ENCODE data around the gene JAKMIP2.

JAKMIP2 gene

DNA sequence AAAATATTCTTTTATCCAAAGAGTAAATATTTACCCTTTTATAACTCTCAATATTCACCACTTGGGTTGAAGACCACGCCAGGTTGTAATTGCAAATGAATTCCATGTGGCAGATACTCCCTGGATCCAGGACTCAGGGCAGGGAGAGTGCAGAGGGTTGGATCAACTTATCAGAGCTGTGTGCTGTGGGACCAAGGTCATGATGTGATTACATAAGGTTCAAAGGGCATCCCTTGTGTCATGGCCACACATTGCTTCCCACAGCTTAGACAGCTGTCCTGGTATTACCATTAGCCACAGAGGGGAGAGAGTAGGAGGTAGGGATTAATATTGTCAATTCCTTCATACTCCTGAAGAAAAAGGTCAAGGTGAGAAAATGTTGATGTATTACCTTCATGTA is 133.9 kb downstream of the JAKMIP2 start:
- DNase-seq (ENCODE audit: low read depth in 2 of 2): no peak
- no peak for TF ChIP-seq CTCF (IDR thresholded peaks at IDR 0.05; ENCODE audit: low read depth, low read length)
- H3K4me3 ChIP-seq (replicated peaks in 1 of 2; ENCODE audit: low read depth in 2 of 2, low read length in 2 of 2): no peak overlapping the region

GRCh38 chr5:147645197-147645596 is 137.3 kb downstream of the JAKMIP2 start:
- H3K4me3 ChIP-seq (replicated peaks in 1 of 2; ENCODE audit: low read depth in 2 of 2, low read length in 2 of 2): no peak overlapping the region
- TF ChIP-seq CTCF (IDR thresholded peaks at IDR 0.05; ENCODE audit: low read depth, low read length): no peak
- DNase-seq (ENCODE audit: low read depth in 2 of 2): no peak

GRCh38 chr5:147644460-147644859 is 138.1 kb downstream of the JAKMIP2 start:
- DNase-seq (ENCODE audit: low read depth in 2 of 2): no peak
- TF ChIP-seq CTCF (IDR thresholded peaks at IDR 0.05; ENCODE audit: low read depth, low read length): no peak
- no peak overlapping the region for H3K4me3 ChIP-seq (replicated peaks in 1 of 2; ENCODE audit: low read depth in 2 of 2, low read length in 2 of 2)

- H3K4me3 ChIP-seq (replicated peaks in 1 of 2; ENCODE audit: low read depth in 2 of 2, low read length in 2 of 2): no peak overlapping the region
- no peak for TF ChIP-seq CTCF (IDR thresholded peaks at IDR 0.05; ENCODE audit: low read depth, low read length)
- peak in 1 of 2 donors; percentile 15 for DNase-seq (ENCODE audit: low read depth in 2 of 2)
These were observed 139.4 kb downstream of the JAKMIP2 start for GRCh38 chr5:147643142-147643541.

- H3K4me3 ChIP-seq (replicated peaks in 1 of 2; ENCODE audit: low read depth in 2 of 2, low read length in 2 of 2): no peak overlapping the region
- DNase-seq (ENCODE audit: low read depth in 2 of 2): no peak
- TF ChIP-seq CTCF (IDR thresholded peaks at IDR 0.05; ENCODE audit: low read depth, low read length): no peak
These were observed 139.9 kb downstream of the JAKMIP2 start for GRCh38 chr5:147642666-147643065.

DNA sequence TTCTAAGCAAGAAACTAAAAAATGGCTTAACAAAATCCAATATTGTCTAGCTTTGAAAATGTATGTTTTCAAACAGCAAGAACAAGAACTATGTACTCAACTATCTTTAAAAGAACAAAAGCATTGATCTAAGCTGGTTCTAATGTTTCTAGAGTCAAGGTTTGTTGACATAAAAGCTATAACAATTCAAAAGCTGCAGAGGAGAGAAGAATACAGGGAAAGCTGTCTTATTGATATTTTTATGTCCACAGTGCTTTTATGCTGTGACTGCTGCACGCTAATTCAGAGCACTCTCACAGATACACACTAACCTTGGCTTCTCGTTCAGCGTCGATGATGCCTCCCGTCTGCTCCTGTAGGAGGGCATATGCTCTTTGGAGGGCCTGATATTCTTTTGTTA is 143.2 kb downstream of the JAKMIP2 start:
- no peak overlapping the region for H3K4me3 ChIP-seq (replicated peaks in 1 of 2; ENCODE audit: low read depth in 2 of 2, low read length in 2 of 2)
- DNase-seq (ENCODE audit: low read depth in 2 of 2): no peak
- no peak for TF ChIP-seq CTCF (IDR thresholded peaks at IDR 0.05; ENCODE audit: low read depth, low read length)

- DNase-seq (ENCODE audit: low read depth in 2 of 2): no peak
- no peak for TF ChIP-seq CTCF (IDR thresholded peaks at IDR 0.05; ENCODE audit: low read depth, low read length)
- no peak overlapping the region for H3K4me3 ChIP-seq (replicated peaks in 1 of 2; ENCODE audit: low read depth in 2 of 2, low read length in 2 of 2)
These were observed 145.9 kb downstream of the JAKMIP2 start for GRCh38 chr5:147636729-147636984.

Data from cardiac fibroblast (primary cell).